Central memory CD8-positive, alpha-beta T cell (primary cell): ENCODE measurements around the gene LRRC47.
A peak's percentile ranks its signal among the peaks of the same experiment; 100 is the strongest.

Experiments
- ATAC-seq: fragments of 150-1000 bp; cut with Tn5 transposase; replicated peaks from 2 replicates; pipeline ENCODE4 v1.10.0; 2022; ENCODE audit warnings: mild to moderate bottlenecking, moderate FRiP score, moderate number of reproducible peaks; ENCODE audit not compliant: poor library complexity, severe bottlenecking; ENCODE audit errors: extremely low read depth
- DNase-seq, 2 donors: peaks; one replicate each; pipeline ENCODE4 v3.0.0; 2021; ENCODE audit warnings: low spot score in 2 of 2
- H3K27ac Mint-ChIP-seq: one replicate; pipeline ENCODE4 v1.8.0; 2022; ENCODE audit warnings: low read depth, mild to moderate bottlenecking, moderate library complexity, mixed read lengths
- H3K27me3 Mint-ChIP-seq: one replicate; pipeline ENCODE4 v1.8.0; 2022; ENCODE audit warnings: mixed read lengths
- H3K36me3 Mint-ChIP-seq: one replicate; pipeline ENCODE4 v1.8.0; 2022; ENCODE audit warnings: mild to moderate bottlenecking, moderate library complexity, mixed read lengths; ENCODE audit not compliant: insufficient read depth
- H3K4me1 Mint-ChIP-seq: one replicate; pipeline ENCODE4 v1.8.0; 2022; ENCODE audit warnings: mixed read lengths
- H3K4me3 Mint-ChIP-seq: one replicate; pipeline ENCODE4 v1.8.0; 2022; ENCODE audit warnings: mild to moderate bottlenecking, moderate library complexity, mixed read lengths
- H3K9me3 Mint-ChIP-seq: one replicate; pipeline ENCODE4 v1.8.0; 2022; ENCODE audit warnings: mixed read lengths

Gene LRRC47

DNA sequence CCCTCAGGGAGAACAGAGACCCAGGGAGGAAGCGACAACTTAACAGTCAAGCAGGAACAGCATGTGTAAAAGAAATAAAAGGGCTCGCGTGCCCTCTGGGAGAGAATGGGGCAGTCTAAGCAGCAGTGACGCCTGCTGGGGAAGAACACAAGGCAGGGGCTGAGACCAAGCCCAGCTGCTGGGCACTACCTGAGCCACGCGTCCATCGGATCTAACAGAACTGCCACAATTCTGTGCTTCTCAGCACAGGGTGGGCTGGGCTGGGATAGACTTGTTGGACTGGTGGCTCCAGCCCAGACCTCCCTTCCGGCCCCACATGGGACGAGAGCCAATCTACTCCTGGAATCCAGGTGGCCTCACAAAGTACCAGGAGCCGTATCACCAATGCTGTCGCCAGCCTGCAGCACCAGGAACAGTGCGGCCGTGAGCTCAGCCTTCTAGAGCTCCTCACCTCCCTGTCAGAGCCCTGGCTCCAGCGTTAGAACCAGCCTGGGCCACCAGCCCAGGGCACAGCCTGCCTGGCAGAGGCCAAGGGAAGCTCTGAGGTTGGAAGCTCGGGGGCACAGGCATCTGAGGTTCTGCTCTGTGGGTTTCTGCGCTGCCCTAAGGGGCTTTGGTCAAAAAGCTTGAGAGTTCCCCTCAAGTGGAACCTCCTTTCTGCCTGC is 7.4 kb downstream of the LRRC47 start:
- H3K36me3 Mint-ChIP-seq: peaks cover 39% of the 10 kb centered on the region
- H3K27me3 Mint-ChIP-seq: no peaks in the 10 kb centered on the region
- peak overlapping the region; percentile 97 for H3K27ac Mint-ChIP-seq
- H3K4me1 Mint-ChIP-seq: peaks cover 30% of the 10 kb centered on the region
- H3K9me3 Mint-ChIP-seq: no peaks in the 10 kb centered on the region
- no peak for ATAC-seq
- no peak for DNase-seq
- H3K4me3 Mint-ChIP-seq: no peak overlapping the region

DNA sequence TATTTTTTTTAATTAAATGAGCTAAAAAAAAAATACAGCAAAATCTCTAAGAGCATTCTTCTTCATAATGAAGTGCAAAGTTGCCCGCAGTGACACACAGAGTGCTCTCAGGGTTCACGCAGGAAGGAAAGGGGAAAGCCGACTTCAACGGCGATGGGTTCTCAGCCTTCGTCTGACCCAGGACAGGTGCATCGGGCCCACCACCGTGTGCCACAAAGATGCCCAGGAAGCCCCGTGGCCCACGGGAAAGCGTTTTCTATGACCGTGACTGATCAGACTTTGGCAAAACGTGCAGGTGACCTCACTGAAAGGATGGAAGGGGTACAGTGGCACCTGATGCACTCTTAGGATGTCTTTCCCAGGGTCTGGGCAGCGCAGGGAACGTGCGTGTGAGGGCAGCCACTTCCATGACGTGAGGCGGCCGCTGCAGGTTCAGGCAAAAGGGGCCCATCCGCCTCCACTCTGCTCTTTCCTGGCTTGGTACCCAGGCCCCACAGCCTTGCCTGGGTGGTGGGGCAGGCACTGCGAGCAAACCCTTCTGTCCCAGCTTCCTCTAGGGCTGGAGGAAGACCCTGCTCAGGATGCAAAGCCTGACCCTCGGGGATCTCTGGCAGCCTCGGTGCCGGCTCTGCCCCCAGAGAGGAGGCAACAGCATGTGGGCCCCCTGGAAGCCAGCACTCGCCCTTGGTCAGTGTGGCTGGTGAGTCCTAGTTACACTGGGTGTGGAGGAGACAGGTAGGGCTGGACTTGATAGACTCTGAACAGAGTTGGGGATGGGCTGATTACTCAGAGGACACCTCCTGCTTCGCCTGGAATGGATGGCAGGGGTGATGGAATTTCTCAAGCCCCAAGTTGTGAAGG is 8.3 kb downstream of the LRRC47 start:
- Mint-ChIP-seq H3K4me3 (peak overlapping the region; percentile 80), H3K36me3 (peaks cover 46% of the 10 kb centered on the region)

DNA sequence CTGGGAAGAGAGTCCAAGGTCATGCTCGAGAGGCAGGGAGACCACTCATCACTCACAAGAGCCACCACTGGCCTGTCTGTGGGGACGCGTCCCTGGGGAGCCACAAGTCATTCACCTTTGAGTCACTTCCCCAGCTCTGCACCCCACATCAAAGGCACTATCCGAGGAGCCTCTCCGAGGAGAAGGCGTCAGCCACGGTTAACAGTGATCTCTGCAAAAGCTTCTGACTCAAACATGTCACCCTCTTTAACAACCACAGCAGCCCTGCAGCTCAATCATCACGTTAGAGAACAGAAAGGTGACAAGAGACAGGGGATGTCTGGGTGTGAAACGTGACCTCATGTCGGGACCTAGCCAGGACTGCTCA is 9.0 kb downstream of the LRRC47 start:
- Mint-ChIP-seq H3K27ac (peak overlapping the region; percentile 97), H3K9me3 (no peaks in the 10 kb centered on the region), H3K36me3 (peaks cover 48% of the 10 kb centered on the region), H3K27me3 (no peaks in the 10 kb centered on the region), H3K4me1 (peaks cover 20% of the 10 kb centered on the region), H3K4me3 (peak overlapping the region; percentile 80)
- peak; percentile 93 for ATAC-seq
- DNase-seq: peak in 1 of 2 donors; percentile 80

More for the DNA sequence above, 8.3 kb downstream of the LRRC47 start:
- H3K4me1 Mint-ChIP-seq: peaks cover 25% of the 10 kb centered on the region
- no peak for DNase-seq
- peak overlapping the region; percentile 97 for H3K27ac Mint-ChIP-seq
- H3K9me3 Mint-ChIP-seq: no peaks in the 10 kb centered on the region
- H3K27me3 Mint-ChIP-seq: no peaks in the 10 kb centered on the region
- no peak for ATAC-seq

DNA sequence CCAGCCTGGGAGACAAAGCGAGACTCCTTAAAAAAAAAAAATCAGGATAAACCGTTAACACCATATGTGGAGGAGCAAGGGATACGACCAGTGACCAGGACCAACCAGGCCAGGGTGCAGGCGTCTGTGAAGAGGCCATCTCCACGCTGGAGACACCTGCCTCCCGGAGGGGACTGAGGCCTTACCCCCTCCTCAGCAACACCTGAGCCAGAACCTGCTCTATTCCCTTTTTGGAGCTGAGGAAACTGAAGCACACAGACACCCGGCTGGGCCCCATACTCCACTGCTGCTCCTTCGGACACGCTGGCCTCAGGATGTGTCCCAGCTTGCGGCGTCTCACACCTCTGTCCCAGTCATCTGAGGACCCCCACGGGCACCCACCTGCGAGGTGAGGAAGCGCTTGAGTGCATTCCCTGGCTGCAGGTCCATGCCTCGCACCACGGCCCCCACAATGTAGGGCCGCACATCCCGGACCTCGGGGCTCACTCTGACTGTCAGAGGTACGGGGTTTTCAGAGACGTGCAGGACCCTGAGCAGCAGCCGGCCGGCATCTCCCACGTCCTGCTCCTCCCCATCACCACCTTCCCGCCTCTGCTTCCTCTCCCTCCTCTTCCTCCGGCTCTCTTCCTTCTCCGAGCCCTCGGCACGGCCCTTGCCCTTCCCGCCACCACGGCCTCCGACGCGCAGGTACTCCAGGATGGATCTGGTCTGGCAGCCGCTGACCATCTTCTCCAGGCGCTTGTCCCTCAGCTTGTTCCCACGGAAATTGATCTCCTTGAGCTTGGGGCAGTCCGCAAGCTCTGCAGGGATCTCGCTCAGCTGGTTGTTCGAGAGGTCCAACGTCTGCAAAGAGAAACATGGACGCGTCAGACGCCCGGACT is 9.6 kb downstream of the LRRC47 start:
- H3K4me3 Mint-ChIP-seq: peak overlapping the region; percentile 80

DNA sequence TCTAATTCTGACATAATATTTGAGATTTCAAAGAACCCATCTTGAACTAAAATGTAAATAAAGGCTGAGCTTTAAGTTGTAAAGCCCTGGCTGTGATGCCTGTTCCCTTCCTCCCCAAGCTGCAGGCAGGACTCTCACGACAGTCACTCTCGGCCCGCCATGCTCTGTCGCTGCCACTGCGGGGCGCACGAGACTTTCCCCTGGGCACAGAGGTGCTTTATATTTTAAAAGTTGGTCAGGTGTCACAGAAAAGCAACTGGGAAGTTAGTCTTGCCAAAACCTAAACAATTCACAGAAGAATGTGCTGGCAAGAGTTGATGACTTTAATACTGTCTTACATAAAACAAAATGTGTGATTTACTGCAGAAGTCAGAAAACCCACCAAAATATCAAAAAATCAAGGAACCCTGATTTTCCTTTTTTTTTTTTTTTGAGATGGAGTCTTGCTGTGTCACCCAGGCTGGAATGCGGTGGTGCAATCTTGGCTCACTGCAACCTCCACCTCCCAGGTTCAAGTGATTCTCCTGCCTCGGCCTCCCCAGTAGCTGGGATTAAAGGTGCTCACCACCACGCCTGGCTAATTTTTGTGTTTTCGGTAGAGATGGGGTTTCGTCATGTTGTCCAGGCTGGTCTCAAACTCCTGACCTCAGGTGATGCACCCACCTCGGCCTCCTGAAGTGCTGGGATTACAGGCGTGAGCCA is 10.7 kb downstream of the LRRC47 start:
- no peaks in the 10 kb centered on the region for H3K27me3 Mint-ChIP-seq
- no peak overlapping the region for H3K4me3 Mint-ChIP-seq
- ATAC-seq (no peak), DNase-seq (no peak)
- peaks cover 62% of the 10 kb centered on the region for H3K36me3 Mint-ChIP-seq
- H3K9me3 Mint-ChIP-seq: no peaks in the 10 kb centered on the region
- peaks cover 20% of the 10 kb centered on the region for H3K4me1 Mint-ChIP-seq
- H3K27ac Mint-ChIP-seq: no peak overlapping the region

More for the DNA sequence above, 9.6 kb downstream of the LRRC47 start:
- Mint-ChIP-seq H3K4me1 (peaks cover 20% of the 10 kb centered on the region), H3K27ac (peak overlapping the region; percentile 97), H3K36me3 (peaks cover 54% of the 10 kb centered on the region), H3K27me3 (no peaks in the 10 kb centered on the region), H3K9me3 (no peaks in the 10 kb centered on the region)
- no peak for DNase-seq
- no peak for ATAC-seq

DNA sequence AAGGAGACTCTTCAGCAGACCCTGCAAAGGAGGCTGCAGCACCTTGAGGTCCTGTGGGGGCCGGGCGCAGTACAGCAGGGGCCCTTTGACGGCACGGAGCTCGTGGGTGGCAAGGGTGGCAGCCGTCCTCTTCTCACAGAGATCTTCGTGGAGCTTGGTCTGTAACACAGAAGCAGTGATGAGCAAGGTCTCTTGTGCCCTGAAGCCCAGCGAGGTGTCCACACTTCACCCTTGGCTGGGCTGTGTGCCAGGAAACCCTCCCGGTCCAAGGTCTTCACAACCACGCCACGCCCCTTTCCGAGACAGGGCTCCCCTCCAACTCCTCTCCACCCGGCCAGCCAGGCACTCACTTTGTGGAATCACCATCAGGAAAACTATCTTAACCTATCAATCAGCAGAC is 11.3 kb downstream of the LRRC47 start:
- Mint-ChIP-seq H3K9me3 (no peaks in the 10 kb centered on the region), H3K36me3 (peaks cover 68% of the 10 kb centered on the region), H3K4me1 (peaks cover 20% of the 10 kb centered on the region), H3K4me3 (no peak overlapping the region), H3K27me3 (no peaks in the 10 kb centered on the region), H3K27ac (peak overlapping the region; percentile 57)
- no peak for DNase-seq
- no peak for ATAC-seq

DNA sequence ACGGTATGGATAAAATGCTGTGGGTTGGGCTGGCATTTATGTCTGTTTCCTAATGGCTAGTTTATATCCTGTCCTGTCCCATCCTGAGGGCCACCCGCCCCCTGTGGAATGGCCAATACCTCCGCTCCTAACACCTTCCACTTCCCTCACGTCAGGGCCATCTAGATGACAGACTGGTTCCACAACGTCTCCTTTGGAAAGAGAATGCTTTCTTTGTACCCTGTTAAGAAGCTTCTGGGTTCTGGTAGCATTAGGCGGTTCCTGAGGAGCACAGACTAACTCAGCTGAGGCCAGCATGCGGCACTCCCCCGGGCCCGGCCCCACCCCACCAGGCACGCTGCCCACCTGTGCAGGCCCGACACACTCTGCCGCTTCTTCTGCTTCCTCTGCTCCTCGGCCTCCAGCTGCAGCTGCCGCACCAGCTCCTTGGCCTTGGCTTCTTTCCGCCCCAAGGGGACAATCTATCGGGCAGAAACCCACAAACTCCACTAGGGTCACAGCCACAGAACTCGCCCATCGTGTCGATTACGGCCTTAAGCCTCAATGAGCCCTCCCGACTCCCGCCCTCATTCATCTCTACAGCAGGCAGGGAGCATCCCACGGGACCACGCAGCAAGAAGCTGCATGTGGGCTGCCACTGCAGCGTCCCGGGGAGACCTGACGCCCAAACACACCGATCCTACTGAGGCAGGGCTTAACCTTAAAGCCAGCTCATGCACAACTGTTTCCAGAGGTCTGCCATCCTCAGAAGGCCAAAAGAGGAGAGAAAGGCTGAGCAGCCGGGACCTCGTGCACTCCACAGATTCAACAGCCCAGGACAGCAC is 12.4 kb downstream of the LRRC47 start:
- no peaks in the 10 kb centered on the region for H3K27me3 Mint-ChIP-seq
- no peak for DNase-seq
- H3K4me1 Mint-ChIP-seq: peaks cover 20% of the 10 kb centered on the region
- H3K27ac Mint-ChIP-seq: peak overlapping the region; percentile 57
- no peaks in the 10 kb centered on the region for H3K9me3 Mint-ChIP-seq
- H3K36me3 Mint-ChIP-seq: peaks cover 76% of the 10 kb centered on the region
- no peak for ATAC-seq
- H3K4me3 Mint-ChIP-seq: no peak overlapping the region

DNA sequence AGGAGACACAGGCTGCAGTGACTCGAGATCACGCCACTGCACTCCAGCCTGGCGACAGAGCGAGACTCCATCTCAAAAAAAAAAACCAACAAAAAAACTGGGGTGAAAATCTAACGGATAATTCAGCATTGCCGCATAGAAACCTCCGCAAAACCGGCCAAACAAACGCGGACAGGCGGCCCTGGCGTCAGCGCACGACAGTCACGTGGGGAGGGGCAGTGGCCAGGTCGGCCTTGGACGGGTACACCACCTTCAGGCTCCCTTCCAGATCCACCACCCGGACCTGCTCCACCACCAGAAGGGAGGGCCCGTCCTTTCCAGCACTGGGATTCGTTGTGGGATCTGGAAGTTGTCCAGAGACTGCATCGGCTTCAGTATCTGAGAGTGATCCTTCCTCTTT is 15.4 kb downstream of the LRRC47 start:
- H3K36me3 Mint-ChIP-seq: peaks cover 60% of the 10 kb centered on the region
- H3K4me3 Mint-ChIP-seq: no peak overlapping the region
- no peak overlapping the region for H3K27ac Mint-ChIP-seq
- DNase-seq (no peak), ATAC-seq (no peak)
- no peaks in the 10 kb centered on the region for H3K9me3 Mint-ChIP-seq
- peaks cover 5% of the 10 kb centered on the region for H3K4me1 Mint-ChIP-seq
- no peaks in the 10 kb centered on the region for H3K27me3 Mint-ChIP-seq

DNA sequence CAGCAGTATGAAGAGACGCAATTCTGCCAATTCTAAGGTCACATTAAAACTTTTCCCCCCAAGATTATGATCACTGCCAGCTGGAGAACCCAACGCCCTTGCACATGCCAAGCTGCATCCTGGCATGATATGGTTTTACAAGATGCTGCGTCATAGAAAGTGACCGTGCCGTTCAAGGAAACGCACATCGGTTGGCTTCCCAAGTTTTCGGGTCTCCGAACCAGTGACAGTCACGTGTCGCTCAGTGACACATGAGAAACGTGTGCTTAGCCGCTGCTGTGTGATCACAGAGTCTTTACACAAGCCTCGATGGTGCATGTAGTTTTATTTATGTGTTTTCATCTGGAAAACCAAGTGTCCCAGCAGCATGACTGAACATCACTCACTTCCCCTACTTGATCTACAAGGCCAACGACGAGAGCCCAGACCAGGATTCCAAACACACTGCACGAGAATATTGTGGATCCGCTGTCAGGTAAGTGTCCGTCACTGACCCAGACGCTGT is 16.3 kb downstream of the LRRC47 start:
- H3K27ac Mint-ChIP-seq: no peak overlapping the region
- no peaks in the 10 kb centered on the region for H3K27me3 Mint-ChIP-seq
- ATAC-seq (no peak), DNase-seq (no peak)
- no peaks in the 10 kb centered on the region for H3K9me3 Mint-ChIP-seq
- peaks cover 58% of the 10 kb centered on the region for H3K36me3 Mint-ChIP-seq
- peaks cover 9% of the 10 kb centered on the region for H3K4me1 Mint-ChIP-seq
- no peak overlapping the region for H3K4me3 Mint-ChIP-seq

DNA sequence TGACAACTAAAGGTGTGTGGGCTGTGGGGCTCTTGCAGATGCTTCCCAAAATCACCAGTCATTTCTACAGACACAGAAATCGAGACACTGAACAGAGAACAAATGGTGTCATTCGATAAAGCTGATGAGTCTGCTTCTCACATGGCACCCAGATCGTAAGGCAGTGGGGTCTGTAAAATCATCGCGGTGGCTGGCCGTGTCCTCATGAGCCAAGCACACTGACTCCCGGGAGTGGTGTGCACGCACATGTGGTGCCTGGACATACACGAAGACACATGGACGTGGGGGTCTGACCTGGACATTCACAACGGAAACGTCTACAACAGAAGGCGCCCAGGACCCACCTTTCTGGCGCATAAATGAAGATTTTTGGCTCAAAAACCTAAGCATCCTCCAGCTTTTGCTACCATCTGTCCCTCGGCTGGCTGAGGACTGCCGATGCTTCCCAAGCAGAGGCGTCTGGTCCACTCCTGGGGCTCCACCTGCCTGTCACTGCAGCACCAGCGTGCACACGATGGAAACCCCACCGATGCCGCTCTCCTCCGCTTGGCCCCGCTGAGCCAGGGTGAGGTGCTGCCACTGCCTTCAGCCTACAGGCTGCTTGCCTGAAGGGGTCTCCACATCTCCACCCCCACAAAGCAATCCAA is 16.9 kb downstream of the LRRC47 start:
- ATAC-seq (no peak), DNase-seq (no peak)
- peaks cover 52% of the 10 kb centered on the region for H3K36me3 Mint-ChIP-seq
- H3K27ac Mint-ChIP-seq: no peak overlapping the region
- peaks cover 9% of the 10 kb centered on the region for H3K4me1 Mint-ChIP-seq
- H3K27me3 Mint-ChIP-seq: no peaks in the 10 kb centered on the region
- H3K4me3 Mint-ChIP-seq: no peak overlapping the region
- H3K9me3 Mint-ChIP-seq: no peaks in the 10 kb centered on the region
